Gastrocnemius medialis (tissue), 4 donors: ENCODE data around the gene CPLX3. TPM values are rescaled to one million over a fixed set of nuclear protein-coding genes. Genes with fewer than 3 reads are reported as not detected.
A peak's percentile ranks its signal among the peaks of the same experiment; 100 is the strongest.

Experiments
- ATAC-seq, 2 donors: fragments of 150-250 bp; one replicate each; pipeline ENCODE4 v1.9.1; 2016
- DNase-seq, 2 donors: peaks; one replicate each; pipeline ENCODE4 v3.0.0-alpha.2; 2019
- H3K27ac ChIP-seq, 4 donors: fragments of 200-600 bp; sonication (generic); 1 replicate in 1 of 4; 2 replicates in 3 of 4; pipeline ENCODE4 v1.5.1; 2016 to 2018; ENCODE audit warnings: mild to moderate bottlenecking in 2 of 4, moderate library complexity in 1 of 4
- H3K27me3 ChIP-seq, 3 donors: fragments of 200-600 bp; sonication (generic) in 2 of 3; 1 replicate in 1 of 3; 2 replicates in 2 of 3; pipeline versions ENCODE4 v1.5.1 to v1.6.0; 2016 to 2019; ENCODE audit warnings: mild to moderate bottlenecking in 1 of 3, moderate library complexity in 1 of 3
- H3K36me3 ChIP-seq, 2 donors: fragments of 200-600 bp; sonication (generic) in 1 of 2; one replicate each; pipeline ENCODE4 v1.5.1; 2017 to 2018
- H3K4me1 ChIP-seq, 2 donors: fragments of 200-600 bp; sonication (generic) in 1 of 2; one replicate each; pipeline ENCODE4 v1.5.1; 2016 to 2017; ENCODE audit warnings: mild to moderate bottlenecking in 2 of 2
- H3K4me3 ChIP-seq, 4 donors: fragments of 200-600 bp; sonication (generic) in 3 of 4; 1 replicate in 1 of 4; 2 replicates in 3 of 4; pipeline ENCODE4 v1.5.1; 2016 to 2019; ENCODE audit warnings: mild to moderate bottlenecking in 2 of 4
- H3K9me3 ChIP-seq, 3 donors: fragments of 200-600 bp; sonication (generic) in 2 of 3; 1 replicate in 1 of 3; 2 replicates in 2 of 3; pipeline ENCODE4 v1.5.1; 2016 to 2019
- CTCF ChIP-seq, 5 experiments: fragments of 450-650 bp in 3 of 5; fragments of 200-600 bp in 2 of 5; sonication (generic) in 2 of 5; IDR thresholded peaks in 4 of 5; conservative IDR thresholded peaks in 1 of 5; 1 replicate in 4 of 5; 2 replicates in 1 of 5; pipeline ENCODE4 v1.5.1; 2016 to 2019; ENCODE audit warnings: antibody characterized with exemption in 5 of 5, mild to moderate bottlenecking in 3 of 5, moderate library complexity in 3 of 5
- POLR2A ChIP-seq, 2 donors: fragments of 450-650 bp; IDR thresholded peaks; one replicate each; pipeline ENCODE4 v1.6.1; 2017; ENCODE audit warnings: antibody characterized with exemption in 2 of 2, mild to moderate bottlenecking in 2 of 2, moderate library complexity in 2 of 2
- in situ Hi-C, 4 donors: fragments of 200-750 bp; cut with MboI; loops; one replicate each; pipeline versions ENCODE4 v1.15.0 to v1.8.0; 2017; ENCODE audit warnings: low sequenced_read_pairs in 4 of 4
- intact Hi-C: fragments of 100-400 bp; cut with DNase I; formaldehyde crosslinking; loops from one replicate; pipeline ENCODE4 v1.15.1; 2023; ENCODE audit warnings: low total_unique reads
- total RNA-seq, 4 donors: library from RNA; depleted of rRNA; stranded (reverse); fragments of >200 nt; gene quantifications; one replicate each; pipeline versions ENCODE4 v1.1.0 to v1.2.3, GENCODE V29; 2016

Gene CPLX3
- total RNA-seq, 4 donors from 2014 or later = not detected

DNA sequence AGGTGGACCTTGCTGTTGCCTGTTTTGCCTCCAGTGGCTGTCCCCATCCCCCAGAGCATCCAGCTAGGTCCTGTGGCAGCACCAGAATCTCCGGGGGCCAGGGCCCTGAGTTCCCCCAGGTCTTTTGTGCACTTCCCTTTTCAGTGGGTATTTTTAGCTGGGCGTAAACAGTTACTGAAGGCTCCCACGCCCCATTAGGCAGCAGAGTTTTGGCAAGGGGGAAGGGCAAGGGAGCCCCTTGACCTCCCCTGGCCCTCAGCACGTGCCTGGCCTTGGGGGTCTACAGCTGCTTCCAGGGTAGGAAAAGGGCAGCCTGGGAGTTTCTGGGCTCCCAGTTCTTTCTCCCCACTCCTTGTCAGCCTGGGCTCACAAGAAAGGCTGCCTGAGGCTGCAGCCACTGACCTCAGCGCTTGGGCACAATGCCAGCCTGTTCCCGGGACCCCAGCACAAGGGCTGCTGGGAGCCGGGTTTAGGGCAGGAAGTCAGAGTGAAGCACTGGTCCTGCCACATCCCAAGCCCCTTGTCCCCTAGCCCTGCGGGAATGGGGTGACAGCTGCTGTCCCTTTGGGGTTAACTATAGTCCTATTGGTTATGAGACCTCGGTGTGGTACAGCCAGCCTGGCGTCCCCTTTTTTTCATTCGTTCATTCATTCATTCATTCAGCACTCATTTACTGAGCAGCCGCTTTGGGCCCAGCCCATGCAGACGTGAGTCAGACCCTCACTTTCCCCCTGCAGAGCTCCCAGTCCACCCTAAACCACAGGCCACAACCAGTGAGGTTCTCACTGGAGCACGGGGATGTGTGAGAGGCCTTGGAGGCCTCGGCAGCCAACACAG is 36.1 kb upstream of the CPLX3 start:
- Histone ChIP-seq H3K27ac (peak overlapping the region; percentile 56 to 81 (median 57)), H3K27me3 (no peaks in the 10 kb centered on the region), H3K9me3 (no peaks in the 10 kb centered on the region), H3K4me1 (peaks cover 54 to 64% of the 10 kb centered on the region in 2 donors), H3K4me3 (no peak overlapping the region), H3K36me3 (no peaks in the 10 kb centered on the region)
- no peak for ATAC-seq
- in situ Hi-C loops = no loop called here
- TF ChIP-seq CTCF (IDR thresholded peaks at IDR 0.05 in 4 of 5, conservative IDR thresholded peaks at IDR 0.05 in 1 of 5) = no peak
- TF ChIP-seq POLR2A (IDR thresholded peaks at IDR 0.05) = no peak
- DNase-seq = no peak
- intact Hi-C loops = no loop called here

DNA sequence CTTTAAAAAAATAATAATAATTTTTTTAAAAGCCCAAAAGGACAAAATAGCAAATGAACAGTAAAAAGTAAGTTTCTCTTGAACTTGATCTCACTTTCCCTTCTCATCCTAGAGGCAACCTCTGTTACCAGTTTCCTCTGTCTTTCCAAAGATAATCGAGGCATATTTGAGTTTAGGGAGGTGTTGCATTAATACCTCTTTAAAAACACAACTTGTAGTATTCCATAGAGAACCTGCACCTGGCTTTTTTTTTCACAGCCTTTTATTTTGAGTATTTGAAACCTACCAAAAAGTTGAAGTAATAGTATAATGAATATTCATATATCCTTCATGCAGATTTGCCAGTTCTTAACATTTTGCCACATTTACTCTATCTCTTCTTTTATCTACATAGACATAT is 35.4 kb upstream of the CPLX3 start:
- H3K4me1 ChIP-seq = peaks cover 47 to 56% of the 10 kb centered on the region in 2 donors
- H3K27me3 ChIP-seq = no peaks in the 10 kb centered on the region
- in situ Hi-C loops = no loop called here
- DNase-seq = no peak
- no peaks in the 10 kb centered on the region for H3K9me3 ChIP-seq
- peak overlapping the region in 2 of 4 donors; percentile 57 for H3K27ac ChIP-seq
- TF ChIP-seq POLR2A (IDR thresholded peaks at IDR 0.05) (no peak), CTCF (IDR thresholded peaks at IDR 0.05 in 4 of 5, conservative IDR thresholded peaks at IDR 0.05 in 1 of 5) (no peak)
- H3K36me3 ChIP-seq = no peaks in the 10 kb centered on the region
- no peak for ATAC-seq
- H3K4me3 ChIP-seq = no peak overlapping the region
- intact Hi-C loops = no loop called here

- Histone ChIP-seq H3K27ac (no peak overlapping the region), H3K27me3 (no peaks in the 10 kb centered on the region), H3K4me3 (no peak overlapping the region), H3K36me3 (no peaks in the 10 kb centered on the region), H3K4me1 (peaks cover 40 to 50% of the 10 kb centered on the region in 2 donors), H3K9me3 (no peaks in the 10 kb centered on the region)
- DNase-seq = no peak
- intact Hi-C loops = no loop called here
- TF ChIP-seq POLR2A (IDR thresholded peaks at IDR 0.05) (no peak), CTCF (IDR thresholded peaks at IDR 0.05 in 4 of 5, conservative IDR thresholded peaks at IDR 0.05 in 1 of 5) (no peak)
- in situ Hi-C loops = no loop called here
- no peak for ATAC-seq
Measured at GRCh38 chr15:74791667-74792066, 34.8 kb upstream of the CPLX3 start.

DNA sequence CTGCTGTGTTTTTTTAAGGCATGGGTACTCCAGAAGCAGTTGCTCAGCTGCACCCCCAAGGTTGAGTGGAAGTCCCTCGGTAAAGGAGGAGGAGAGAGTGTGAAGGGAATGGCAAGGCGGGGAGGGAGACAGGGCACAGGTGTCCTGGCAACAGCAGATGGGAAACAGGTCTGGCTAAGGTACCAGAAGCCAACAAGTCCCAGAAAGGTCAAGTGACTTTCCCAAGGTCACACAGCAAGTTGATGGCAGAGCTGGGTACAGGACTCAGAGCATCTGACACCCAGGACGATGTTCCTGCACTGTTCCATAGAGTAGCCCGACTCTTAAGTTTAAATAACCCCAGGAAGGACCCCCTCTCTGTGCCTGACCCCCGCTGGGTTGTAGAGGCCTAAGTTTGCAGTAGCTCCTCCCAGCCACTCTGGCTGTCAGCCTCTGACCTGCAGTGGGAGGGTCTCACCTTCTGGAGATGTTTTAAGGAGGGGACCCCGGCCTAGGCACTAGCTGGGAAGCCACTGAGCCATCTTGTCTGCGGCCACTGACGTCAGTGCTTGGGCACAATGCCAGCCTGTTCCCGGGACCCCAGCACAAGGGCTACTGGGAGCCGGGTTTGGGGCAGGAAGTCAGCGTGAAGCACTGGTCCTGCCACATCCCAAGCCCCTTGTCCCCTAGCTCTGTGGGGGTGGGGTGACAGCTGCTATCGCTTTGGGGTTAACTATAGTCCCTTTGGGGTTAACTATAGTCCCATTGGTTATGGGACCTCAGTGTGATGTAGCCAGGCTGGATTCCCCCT is 34.0 kb upstream of the CPLX3 start:
- intact Hi-C loops (no loop called here), in situ Hi-C loops (no loop called here)
- no peak for DNase-seq
- H3K4me1 ChIP-seq = peaks cover 32 to 42% of the 10 kb centered on the region in 2 donors
- no peaks in the 10 kb centered on the region for H3K9me3 ChIP-seq
- H3K27me3 ChIP-seq = no peaks in the 10 kb centered on the region
- no peak overlapping the region for H3K27ac ChIP-seq
- H3K36me3 ChIP-seq = no peaks in the 10 kb centered on the region
- H3K4me3 ChIP-seq = no peak overlapping the region
- no peak for TF ChIP-seq CTCF (IDR thresholded peaks at IDR 0.05 in 4 of 5, conservative IDR thresholded peaks at IDR 0.05 in 1 of 5)
- no peak for TF ChIP-seq POLR2A (IDR thresholded peaks at IDR 0.05)
- no peak for ATAC-seq
